HUES48 (cell line): Measurements from ENCODE around the gene COL4A2.
"Not testable (repeated sequence)": the region's sequence is repeated elsewhere in the genome, so short reads cannot be mapped to it uniquely, and the experiment has no call there.

Source experiments
- H3K27ac ChIP-seq: one replicate; pipeline ENCODE4 v1.7.0; 2013; ENCODE audit warnings: low read depth, low read length, inconsistent platforms
- H3K27me3 ChIP-seq: 2 replicates; pipeline ENCODE4 v1.6.1; 2013; ENCODE audit warnings: mild to moderate bottlenecking, low read length; ENCODE audit not compliant: control insufficient read depth, insufficient read depth
- H3K36me3 ChIP-seq: 2 replicates; pipeline ENCODE4 v1.6.1; 2013; ENCODE audit warnings: low read length; ENCODE audit not compliant: control insufficient read depth, insufficient read depth
- H3K4me1 ChIP-seq: 2 replicates; pipeline ENCODE4 v1.6.1; 2013; ENCODE audit warnings: mild to moderate bottlenecking, low read length; ENCODE audit not compliant: control insufficient read depth, insufficient read depth
- H3K4me3 ChIP-seq: 2 replicates; pipeline ENCODE4 v1.5.1; 2013; ENCODE audit warnings: mild to moderate bottlenecking, low read depth, low read length
- H3K9ac ChIP-seq: 2 replicates; pipeline ENCODE4 v1.6.1; 2013; ENCODE audit warnings: mild to moderate bottlenecking, low read depth, low read length, moderate library complexity
- H3K9me3 ChIP-seq: 2 replicates; pipeline ENCODE4 v1.6.1; 2013; ENCODE audit warnings: low read length; ENCODE audit not compliant: control insufficient read depth, insufficient read depth

COL4A2 gene

DNA sequence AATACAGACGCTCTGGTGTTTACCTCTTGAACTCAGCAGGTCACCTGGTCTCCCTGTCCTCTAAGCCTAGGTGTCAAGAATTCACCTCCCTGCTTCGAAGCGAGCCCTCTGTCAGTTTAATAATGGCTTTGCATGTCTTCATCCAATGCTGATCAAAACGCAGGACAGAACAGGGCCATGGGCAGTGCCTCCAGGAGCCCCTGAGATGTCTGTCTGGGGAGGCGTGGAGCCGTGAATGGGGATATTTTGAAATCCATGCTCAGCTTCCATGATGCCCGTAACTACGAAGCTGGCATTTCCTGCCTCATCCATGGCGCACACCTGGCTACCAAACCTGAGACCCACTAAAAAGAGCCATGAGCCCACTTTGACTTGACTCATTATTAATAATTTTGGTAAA is 140.7 kb downstream of the COL4A2 start:
- Histone ChIP-seq H3K4me1 (no peaks in the 10 kb centered on the region; the same call in 1 of the 2 replicates), H3K9me3 (no peaks in the 10 kb centered on the region), H3K36me3 (peaks cover 21% of the 10 kb centered on the region), H3K27ac (peak overlapping the region; percentile 45), H3K27me3 (no peaks in the 10 kb centered on the region), H3K4me3 (no peak overlapping the region), H3K9ac (no peak overlapping the region)

DNA sequence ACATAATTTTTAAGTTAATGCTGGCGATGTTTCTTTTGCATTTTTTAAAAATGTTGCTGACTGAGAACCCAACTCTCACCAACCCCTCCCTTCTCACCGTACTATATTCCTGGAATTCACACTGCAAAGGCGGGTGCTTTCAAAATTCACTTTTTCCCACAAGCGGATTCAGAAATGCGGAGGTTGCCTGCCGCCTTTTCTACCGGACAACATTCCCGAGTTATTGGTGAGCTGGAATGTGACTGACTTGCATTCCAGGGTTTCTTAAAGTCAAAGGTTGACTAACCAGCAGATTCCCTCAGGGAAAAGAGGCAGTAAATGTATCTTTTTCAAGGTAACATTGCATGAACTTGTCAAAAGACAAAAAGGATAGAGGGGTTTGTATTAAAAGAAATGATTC is 141.1 kb downstream of the COL4A2 start:
- peaks cover 21% of the 10 kb centered on the region for H3K36me3 ChIP-seq
- H3K9ac ChIP-seq, result no peak overlapping the region
- H3K4me1 ChIP-seq, result no peaks in the 10 kb centered on the region; the same call in 1 of the 2 replicates
- H3K27me3 ChIP-seq, result no peaks in the 10 kb centered on the region
- H3K4me3 ChIP-seq, result no peak overlapping the region
- no peaks in the 10 kb centered on the region for H3K9me3 ChIP-seq
- H3K27ac ChIP-seq, result peak overlapping the region; percentile 45

- no peaks in the 10 kb centered on the region; the same call in 1 of the 2 replicates for H3K4me1 ChIP-seq
- no peak overlapping the region for H3K4me3 ChIP-seq
- H3K9ac ChIP-seq, result no peak overlapping the region
- no peaks in the 10 kb centered on the region for H3K9me3 ChIP-seq
- no peak overlapping the region for H3K27ac ChIP-seq
- no peaks in the 10 kb centered on the region for H3K27me3 ChIP-seq
- H3K36me3 ChIP-seq, result peaks cover 21% of the 10 kb centered on the region
Observed at GRCh38 chr13:110448677-110449076, 141.6 kb downstream of the COL4A2 start.

DNA sequence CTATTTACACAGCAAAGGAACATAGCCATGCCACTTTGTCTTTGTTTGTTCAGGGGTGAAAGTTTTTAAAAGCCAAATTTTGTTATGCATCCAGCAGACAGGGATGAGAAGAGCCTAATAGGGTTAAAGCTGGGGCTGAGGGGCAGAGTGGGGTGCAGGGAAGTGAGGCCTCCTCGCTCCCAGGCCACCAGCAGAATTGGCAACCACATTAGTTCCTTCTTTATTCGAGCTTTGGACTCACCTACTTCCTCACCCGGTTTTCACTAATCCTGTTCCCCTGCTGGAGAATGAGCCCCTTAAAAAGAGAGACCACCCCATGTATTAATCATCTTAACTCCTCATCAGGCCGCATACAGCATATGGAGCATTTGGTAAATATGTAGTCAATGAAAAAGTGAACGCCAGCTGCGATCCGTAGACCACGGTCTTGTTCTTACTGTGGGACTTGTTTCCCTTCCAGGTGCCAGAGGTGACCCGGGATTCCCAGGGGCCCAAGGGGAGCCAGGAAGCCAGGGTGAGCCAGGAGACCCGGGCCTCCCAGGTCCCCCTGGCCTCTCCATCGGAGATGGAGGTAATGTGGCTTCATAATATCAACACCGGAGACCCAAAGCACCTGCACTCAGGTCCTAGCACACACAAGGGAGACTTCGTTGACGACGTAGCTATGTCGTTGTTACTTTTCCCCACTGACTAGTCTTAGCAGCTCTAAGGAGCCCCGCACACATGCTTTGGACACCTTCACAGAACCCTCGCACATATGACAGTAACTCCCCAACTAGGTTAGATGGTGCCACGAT is 142.3 kb downstream of the COL4A2 start:
- no peaks in the 10 kb centered on the region for H3K9me3 ChIP-seq
- H3K27me3 ChIP-seq, result no peaks in the 10 kb centered on the region
- H3K4me3 ChIP-seq, result no peak overlapping the region
- no peak overlapping the region for H3K9ac ChIP-seq
- H3K36me3 ChIP-seq, result peaks cover 21% of the 10 kb centered on the region
- peaks cover 6% of the 10 kb centered on the region for H3K4me1 ChIP-seq
- no peak overlapping the region for H3K27ac ChIP-seq

- Histone ChIP-seq H3K27me3 (no peaks in the 10 kb centered on the region), H3K36me3 (peaks cover 21% of the 10 kb centered on the region), H3K4me1 (peaks cover 6% of the 10 kb centered on the region), H3K9me3 (no peaks in the 10 kb centered on the region), H3K4me3 (no peak overlapping the region), H3K27ac (no peak overlapping the region), H3K9ac (no peak overlapping the region)
Observed at GRCh38 chr13:110450016-110450900, 143.2 kb downstream of the COL4A2 start.

GRCh38 chr13:110450941-110451730 is 144.1 kb downstream of the COL4A2 start:
- Histone ChIP-seq H3K4me1 (peaks cover 11% of the 10 kb centered on the region), H3K9ac (no peak overlapping the region), H3K27ac (no peak overlapping the region), H3K27me3 (no peaks in the 10 kb centered on the region), H3K36me3 (peaks cover 21% of the 10 kb centered on the region), H3K9me3 (no peaks in the 10 kb centered on the region), H3K4me3 (no peak overlapping the region)

GRCh38 chr13:110453091-110453490 is 146.0 kb downstream of the COL4A2 start:
- peaks cover 13% of the 10 kb centered on the region; the same call in 1 of the 2 replicates for H3K36me3 ChIP-seq
- not testable (repeated sequence) for H3K4me3 ChIP-seq, H3K27ac ChIP-seq, H3K9ac ChIP-seq, H3K27me3 ChIP-seq, H3K9me3 ChIP-seq
- H3K4me1 ChIP-seq, result peaks cover 11% of the 10 kb centered on the region

DNA sequence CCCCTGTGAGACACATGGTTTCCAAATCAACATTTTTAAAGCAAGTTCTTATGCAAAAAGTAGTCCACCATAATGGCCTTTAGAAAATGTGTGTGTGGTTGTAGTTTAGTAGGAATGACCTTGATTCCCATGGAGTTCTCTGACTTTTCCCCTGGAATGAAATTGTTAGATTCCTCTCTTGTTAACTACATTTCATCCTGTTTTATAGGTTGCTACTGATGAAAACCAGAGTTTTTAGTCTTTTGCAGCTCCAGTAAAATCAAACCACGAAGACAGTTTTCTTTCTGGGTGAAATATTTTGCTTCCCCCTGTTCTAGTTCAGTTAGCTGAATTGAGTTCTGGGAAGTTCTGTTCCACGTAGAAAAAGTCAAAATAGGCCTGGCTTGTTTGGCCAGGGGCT is 146.7 kb downstream of the COL4A2 start:
- peaks cover 14% of the 10 kb centered on the region; the same call in 1 of the 2 replicates for H3K36me3 ChIP-seq

GRCh38 chr13:110454227-110454859 is 147.3 kb downstream of the COL4A2 start:
- H3K27ac ChIP-seq, result peak overlapping the region; percentile 60
- peaks cover 11% of the 10 kb centered on the region for H3K4me1 ChIP-seq
- H3K9ac ChIP-seq, result no peak overlapping the region
- no peaks in the 10 kb centered on the region for H3K9me3 ChIP-seq
- H3K36me3 ChIP-seq, result peaks cover 19% of the 10 kb centered on the region; the same call in 1 of the 2 replicates
- no peak overlapping the region for H3K4me3 ChIP-seq
- no peaks in the 10 kb centered on the region for H3K27me3 ChIP-seq

More for the DNA sequence above, 146.7 kb downstream of the COL4A2 start:
- H3K4me1 ChIP-seq, result peaks cover 11% of the 10 kb centered on the region
- H3K27ac ChIP-seq, result peak overlapping the region; percentile 60
- H3K27me3 ChIP-seq, result no peaks in the 10 kb centered on the region
- no peaks in the 10 kb centered on the region for H3K9me3 ChIP-seq
- H3K9ac ChIP-seq, result no peak overlapping the region
- no peak overlapping the region for H3K4me3 ChIP-seq

DNA sequence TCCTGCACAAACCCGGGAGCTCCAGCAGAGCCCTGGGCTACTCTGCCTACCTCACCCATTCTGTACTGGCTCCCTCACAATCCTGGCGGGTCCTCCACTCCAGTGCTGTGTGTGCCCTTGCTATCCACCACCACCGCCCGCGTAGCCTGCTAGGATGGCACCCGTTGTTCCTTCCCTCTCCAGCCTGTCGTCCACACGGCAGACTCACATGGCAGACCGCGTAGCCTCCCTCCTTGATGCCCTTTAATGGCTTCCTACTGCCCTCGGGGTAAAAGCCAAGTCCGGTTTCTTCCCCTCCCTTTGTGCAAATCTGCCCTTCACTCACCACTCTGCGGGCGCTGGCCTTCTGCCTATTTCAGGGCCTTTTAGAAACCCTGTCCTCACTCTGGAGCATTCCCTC is 147.9 kb downstream of the COL4A2 start:
- no peak overlapping the region for H3K27ac ChIP-seq
- no peak overlapping the region for H3K4me3 ChIP-seq

More for the DNA sequence above, 147.9 kb downstream of the COL4A2 start:
- H3K9ac ChIP-seq, result no peak overlapping the region
- H3K4me1 ChIP-seq, result peaks cover 11% of the 10 kb centered on the region
- peaks cover 18% of the 10 kb centered on the region; the same call in 1 of the 2 replicates for H3K36me3 ChIP-seq
- no peaks in the 10 kb centered on the region for H3K9me3 ChIP-seq
- no peaks in the 10 kb centered on the region for H3K27me3 ChIP-seq
